BE2C (cell line): ENCODE data around the gene ABLIM1.

Experiments used
- DNase-seq: peaks from one replicate; pipeline ENCODE4 v3.0.0-alpha.2; 2020
- H3K27me3 ChIP-seq: fragments of 250-450 bp; sonication (Bioruptor Pico); 2 replicates; pipeline ENCODE4 v1.5.1; 2020; ENCODE audit warnings: mild to moderate bottlenecking
- H3K36me3 ChIP-seq: fragments of 250-450 bp; sonication (Bioruptor Pico); 2 replicates; pipeline ENCODE4 v1.5.1; 2020; ENCODE audit warnings: mild to moderate bottlenecking
- H3K4me1 ChIP-seq: fragments of 250-450 bp; sonication (Bioruptor Pico); 2 replicates; pipeline ENCODE4 v1.5.1; 2020
- H3K4me3 ChIP-seq: 2 replicates; pipeline ENCODE4 v1.5.1; 2011; ENCODE audit warnings: low read depth, low read length
- H3K9me3 ChIP-seq: fragments of 250-450 bp; sonication (Bioruptor Pico); 2 replicates; pipeline ENCODE4 v1.5.1; 2020
- TF ChIP-seq, protein P1 (sequence below): IDR thresholded peaks from 2 replicates; pipeline ENCODE4 v1.5.1; 2012; ENCODE audit warnings: mild to moderate bottlenecking, low read depth, low read length

ABLIM1 gene

DNA sequence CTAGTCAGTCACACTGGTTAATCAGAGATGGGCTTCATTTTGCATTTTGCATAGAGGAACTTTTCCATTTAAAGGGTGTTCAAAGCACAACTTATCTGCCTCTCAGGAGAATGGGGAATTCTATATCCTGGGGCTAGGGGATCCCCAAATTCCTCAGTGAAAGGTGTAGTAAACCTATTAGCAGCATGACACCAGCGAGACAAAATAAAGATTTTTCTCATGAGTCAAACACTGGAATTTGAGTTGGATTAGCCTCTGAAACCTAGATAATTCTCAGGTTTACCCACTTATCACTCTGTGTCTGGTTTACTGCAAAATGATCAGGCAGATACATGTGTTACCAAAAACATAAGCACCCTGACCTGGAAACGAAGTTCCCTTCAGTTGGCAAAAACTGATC is 255.8 kb downstream of the ABLIM1 start:
- Histone ChIP-seq H3K36me3 (no peaks in the 10 kb centered on the region), H3K4me1 (no peaks in the 10 kb centered on the region), H3K9me3 (no peaks in the 10 kb centered on the region), H3K27me3 (peaks cover 38% of the 10 kb centered on the region), H3K4me3 (no peak overlapping the region)
- TF ChIP-seq, protein P1, sequence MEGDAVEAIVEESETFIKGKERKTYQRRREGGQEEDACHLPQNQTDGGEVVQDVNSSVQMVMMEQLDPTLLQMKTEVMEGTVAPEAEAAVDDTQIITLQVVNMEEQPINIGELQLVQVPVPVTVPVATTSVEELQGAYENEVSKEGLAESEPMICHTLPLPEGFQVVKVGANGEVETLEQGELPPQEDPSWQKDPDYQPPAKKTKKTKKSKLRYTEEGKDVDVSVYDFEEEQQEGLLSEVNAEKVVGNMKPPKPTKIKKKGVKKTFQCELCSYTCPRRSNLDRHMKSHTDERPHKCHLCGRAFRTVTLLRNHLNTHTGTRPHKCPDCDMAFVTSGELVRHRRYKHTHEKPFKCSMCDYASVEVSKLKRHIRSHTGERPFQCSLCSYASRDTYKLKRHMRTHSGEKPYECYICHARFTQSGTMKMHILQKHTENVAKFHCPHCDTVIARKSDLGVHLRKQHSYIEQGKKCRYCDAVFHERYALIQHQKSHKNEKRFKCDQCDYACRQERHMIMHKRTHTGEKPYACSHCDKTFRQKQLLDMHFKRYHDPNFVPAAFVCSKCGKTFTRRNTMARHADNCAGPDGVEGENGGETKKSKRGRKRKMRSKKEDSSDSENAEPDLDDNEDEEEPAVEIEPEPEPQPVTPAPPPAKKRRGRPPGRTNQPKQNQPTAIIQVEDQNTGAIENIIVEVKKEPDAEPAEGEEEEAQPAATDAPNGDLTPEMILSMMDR = no peak
- no peak for DNase-seq

DNA sequence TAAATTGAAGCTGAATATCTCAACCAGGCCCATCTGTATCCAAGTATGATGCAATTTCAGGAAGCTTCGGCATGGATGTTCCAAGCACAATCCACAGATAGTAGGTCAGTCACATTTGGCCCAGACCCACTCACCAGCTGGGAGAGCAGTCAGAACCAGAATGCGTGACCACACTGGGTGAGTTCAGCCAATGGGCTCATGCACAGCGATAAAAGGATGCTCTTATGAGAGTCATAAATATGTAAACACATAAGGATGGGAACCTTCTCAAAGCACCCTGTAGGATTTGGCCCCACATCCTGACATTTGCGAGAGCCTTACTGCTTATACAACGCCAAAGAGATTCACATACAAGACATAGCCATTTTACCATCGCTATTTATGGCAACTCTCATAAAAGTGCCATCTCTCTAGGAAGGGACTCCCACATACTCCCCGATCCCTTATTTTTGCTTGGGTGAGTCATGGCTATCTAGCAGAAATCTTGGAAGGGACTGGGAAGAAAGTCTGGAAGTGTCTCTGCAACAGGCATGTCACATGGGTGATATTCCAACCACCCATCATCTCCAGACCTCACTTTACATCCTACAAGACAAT is 256.8 kb downstream of the ABLIM1 start:
- no peak for DNase-seq
- Histone ChIP-seq H3K27me3 (peaks cover 38% of the 10 kb centered on the region), H3K36me3 (no peaks in the 10 kb centered on the region), H3K4me1 (no peaks in the 10 kb centered on the region), H3K9me3 (no peaks in the 10 kb centered on the region), H3K4me3 (no peak overlapping the region)
- TF ChIP-seq, protein P1 = no peak

DNA sequence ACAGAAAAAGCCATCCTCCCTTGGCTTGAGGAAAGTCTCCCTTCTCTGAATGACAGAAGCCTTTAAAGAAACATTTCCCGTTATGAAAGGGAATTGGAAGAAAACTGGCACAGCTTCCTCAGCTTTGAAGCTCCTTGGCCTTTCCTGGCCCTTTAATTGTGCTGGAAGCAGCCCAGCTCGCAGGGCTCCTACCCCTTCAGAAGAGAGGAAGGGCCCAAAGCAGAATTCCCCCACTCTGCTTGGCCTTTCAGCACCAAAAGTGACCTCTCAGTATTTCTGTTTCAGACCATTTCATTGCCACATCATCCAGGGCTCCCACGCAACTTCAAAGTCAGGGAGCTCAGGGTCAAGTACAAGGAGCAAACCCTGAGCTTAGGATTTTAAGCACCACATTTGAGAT is 258.0 kb downstream of the ABLIM1 start:
- no peak for DNase-seq
- TF ChIP-seq, protein P1 = no peak
- H3K4me3 ChIP-seq = no peak overlapping the region
- H3K4me1 ChIP-seq = no peaks in the 10 kb centered on the region
- H3K27me3 ChIP-seq = peaks cover 33% of the 10 kb centered on the region
- H3K9me3 ChIP-seq = no peaks in the 10 kb centered on the region
- no peaks in the 10 kb centered on the region for H3K36me3 ChIP-seq

DNA sequence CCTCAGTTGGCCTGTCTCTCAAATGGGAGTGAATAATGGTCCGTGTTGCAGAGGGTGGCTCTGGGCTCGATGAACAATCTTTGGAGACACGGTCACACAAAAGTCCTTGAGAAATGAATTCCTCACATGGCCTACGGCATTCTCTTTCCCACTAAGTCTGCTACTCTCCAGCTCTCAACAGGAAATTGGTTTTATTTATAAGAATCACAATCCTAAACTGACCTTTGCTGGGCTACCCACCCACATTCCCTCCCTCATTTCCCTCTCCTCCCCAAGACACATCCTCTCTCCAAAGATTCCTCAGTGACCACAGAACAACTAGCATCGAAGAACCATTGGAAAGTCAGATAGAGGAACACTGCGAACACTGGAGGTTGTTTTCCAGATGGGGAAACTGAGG is 258.5 kb downstream of the ABLIM1 start:
- no peak overlapping the region for H3K4me3 ChIP-seq
- TF ChIP-seq, protein P1 = no peak
- no peaks in the 10 kb centered on the region for H3K36me3 ChIP-seq
- no peak for DNase-seq
- H3K27me3 ChIP-seq = peaks cover 28% of the 10 kb centered on the region
- no peaks in the 10 kb centered on the region for H3K9me3 ChIP-seq
- H3K4me1 ChIP-seq = no peaks in the 10 kb centered on the region

DNA sequence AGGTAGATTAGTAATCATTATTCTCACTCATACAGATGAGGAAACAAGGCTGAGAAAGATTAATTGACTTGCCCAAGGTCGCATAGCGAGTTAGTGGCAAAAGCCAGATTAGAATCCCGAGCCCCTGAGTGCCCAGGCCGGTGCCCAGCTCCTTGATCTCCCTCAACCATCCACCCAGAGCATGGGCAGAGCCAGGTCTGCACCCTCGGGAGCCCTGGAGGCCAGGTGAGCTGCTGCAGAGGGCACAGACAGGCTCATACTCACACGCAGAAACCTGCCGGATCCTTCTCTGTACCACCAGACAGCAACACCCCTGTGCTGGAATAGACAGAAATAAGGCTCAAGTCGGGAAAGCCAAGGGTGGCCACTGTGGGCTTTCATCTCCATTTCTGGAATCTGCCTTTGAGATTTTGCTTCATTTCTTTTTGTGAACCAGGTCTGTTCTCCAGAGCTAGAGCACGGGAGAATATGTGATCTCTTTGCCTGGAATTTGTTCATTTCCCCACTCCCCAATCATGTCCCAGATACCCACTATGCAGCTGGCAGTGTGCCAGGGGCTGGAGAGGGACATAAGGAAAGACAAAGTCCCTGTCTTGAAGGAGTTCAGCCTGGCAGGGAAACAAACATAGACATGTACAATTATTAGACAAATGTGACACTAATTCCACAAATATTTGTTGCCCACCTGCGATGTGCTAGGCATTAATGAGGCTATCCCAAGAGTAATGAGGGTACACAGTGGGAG is 259.3 kb downstream of the ABLIM1 start:
- Histone ChIP-seq H3K4me3 (no peak overlapping the region), H3K36me3 (no peaks in the 10 kb centered on the region), H3K9me3 (no peaks in the 10 kb centered on the region), H3K4me1 (no peaks in the 10 kb centered on the region), H3K27me3 (peaks cover 19% of the 10 kb centered on the region)
- DNase-seq = no peak
- TF ChIP-seq, protein P1 = no peak

DNA sequence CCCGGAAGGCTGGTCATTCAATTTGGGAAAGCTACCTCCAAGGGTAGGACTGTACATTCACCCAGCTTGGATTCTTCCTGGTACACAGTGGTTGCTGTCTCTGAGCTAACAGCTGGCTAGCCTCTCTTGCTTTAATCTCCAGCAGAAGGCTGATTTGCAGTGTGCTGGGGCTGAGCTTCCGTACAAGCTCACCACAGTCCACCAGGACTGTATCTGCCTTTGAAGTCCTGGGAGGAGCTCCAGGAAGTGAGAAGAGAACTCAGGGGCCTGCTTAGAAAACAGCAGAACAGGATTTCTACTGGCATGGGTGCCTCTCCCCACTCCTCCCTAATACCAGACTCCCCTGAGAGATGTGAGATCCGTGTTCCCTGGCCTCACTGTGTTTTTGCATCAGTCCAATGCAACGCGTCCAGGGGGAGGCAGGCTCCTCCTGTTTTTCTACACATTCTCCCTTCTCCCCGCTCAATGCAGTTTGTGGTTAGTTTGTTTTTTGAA is 260.4 kb downstream of the ABLIM1 start:
- Histone ChIP-seq H3K9me3 (no peaks in the 10 kb centered on the region), H3K4me3 (no peak overlapping the region), H3K27me3 (peaks cover 9% of the 10 kb centered on the region), H3K36me3 (no peaks in the 10 kb centered on the region), H3K4me1 (no peaks in the 10 kb centered on the region)
- no peak for DNase-seq
- TF ChIP-seq, protein P1 = no peak
